HK-2 (cell line): ENCODE results near the gene CYTH4.
A peak's percentile ranks its signal among the peaks of the same experiment; 100 is the strongest.
"Not testable (repeated sequence)": the region's sequence is repeated elsewhere in the genome, so short reads cannot be mapped to it uniquely, and the experiment has no call there.

Experiments
- DNase-seq: peaks from one replicate; pipeline ENCODE4 v3.0.0-alpha.2; 2018; ENCODE audit not compliant: unreplicated experiment

The CYTH4 gene

DNA sequence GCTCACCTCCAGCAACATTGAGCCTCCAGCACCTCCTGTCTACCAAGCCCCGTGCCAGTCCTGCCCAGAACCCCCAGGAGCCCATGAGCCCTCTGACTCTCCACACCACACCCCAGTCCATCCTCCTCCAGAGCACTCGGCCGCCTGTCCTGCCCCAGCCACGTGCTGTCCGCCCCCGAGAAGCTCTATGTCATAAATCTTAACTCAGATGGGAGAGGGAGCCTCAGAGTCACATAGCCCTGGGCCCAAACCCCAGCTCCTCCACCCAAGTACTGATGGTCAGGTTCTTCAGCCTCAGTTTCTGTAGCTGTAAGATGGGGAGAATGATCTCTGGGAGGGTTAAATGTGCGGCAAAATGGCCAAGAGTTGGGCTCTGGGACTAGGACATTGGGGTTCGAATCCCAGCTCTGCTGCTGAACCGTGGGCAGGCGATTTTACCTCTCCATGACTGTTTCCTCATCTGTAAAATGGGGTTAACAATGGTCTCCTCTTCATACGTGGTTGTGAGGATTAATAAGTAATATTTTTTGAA, 27.8 kb downstream of the CYTH4 start:
- DNase-seq, result no peak

DNA sequence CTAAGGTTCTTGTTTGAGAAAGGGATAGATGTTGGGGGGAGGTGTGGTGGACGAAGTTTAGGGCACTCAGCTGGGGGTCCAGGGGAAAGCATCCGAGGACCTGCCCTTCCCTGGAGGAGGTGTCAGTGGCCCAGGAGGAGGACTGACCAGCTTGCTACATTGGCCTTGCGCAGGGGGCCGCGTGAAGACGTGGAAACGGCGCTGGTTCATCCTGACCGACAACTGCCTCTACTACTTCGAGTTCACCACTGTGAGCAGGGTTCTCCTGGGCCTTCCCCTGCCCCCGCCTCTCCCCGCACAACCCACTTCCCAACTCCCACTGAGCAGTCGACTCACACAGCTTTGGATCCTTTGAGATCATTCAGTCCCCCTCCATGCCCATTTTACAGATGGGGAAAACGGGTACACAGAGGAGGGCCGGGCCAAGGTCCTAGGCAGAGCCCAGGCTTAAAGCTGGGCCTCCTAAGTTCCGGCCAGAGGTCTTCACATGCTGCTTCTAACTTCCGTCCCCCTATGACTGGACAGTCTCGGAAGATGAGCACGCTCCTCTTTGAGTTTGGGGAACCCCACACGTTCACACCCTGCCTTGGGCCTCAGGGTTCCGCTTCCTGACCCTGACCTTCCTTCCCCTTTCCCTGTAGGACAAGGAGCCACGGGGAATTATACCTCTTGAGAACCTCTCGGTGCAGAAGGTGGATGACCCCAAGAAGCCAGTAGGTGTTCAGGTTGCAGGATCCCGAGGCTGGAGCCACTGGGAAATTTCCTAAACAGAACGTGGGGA, 28.7 kb downstream of the CYTH4 start:
- DNase-seq, result no peak

DNA sequence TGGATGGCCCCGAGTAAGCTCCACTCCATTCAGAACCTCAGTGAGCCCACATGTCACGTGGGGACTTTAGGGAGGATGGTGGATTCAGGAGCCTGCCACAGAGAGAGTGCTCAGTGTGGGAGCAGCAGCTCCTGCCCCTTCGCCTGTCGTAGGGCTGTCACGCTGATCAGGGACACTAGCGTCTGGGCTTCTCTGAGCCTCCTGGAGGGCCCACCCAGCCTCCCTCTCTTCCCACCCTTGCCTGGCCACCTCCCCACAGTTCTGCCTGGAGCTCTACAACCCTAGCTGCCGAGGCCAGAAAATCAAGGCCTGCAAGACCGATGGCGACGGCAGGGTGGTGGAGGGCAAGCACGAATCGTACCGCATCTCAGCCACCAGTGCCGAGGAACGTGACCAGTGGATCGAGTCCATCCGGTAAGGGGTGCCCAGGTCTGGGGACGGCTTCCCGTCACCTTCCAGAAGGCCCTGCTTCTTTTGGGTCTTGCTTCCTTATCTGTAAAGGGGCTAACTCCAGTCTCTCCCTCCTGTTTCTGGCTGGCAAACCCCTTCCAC, 29.5 kb downstream of the CYTH4 start:
- no peak for DNase-seq

DNA sequence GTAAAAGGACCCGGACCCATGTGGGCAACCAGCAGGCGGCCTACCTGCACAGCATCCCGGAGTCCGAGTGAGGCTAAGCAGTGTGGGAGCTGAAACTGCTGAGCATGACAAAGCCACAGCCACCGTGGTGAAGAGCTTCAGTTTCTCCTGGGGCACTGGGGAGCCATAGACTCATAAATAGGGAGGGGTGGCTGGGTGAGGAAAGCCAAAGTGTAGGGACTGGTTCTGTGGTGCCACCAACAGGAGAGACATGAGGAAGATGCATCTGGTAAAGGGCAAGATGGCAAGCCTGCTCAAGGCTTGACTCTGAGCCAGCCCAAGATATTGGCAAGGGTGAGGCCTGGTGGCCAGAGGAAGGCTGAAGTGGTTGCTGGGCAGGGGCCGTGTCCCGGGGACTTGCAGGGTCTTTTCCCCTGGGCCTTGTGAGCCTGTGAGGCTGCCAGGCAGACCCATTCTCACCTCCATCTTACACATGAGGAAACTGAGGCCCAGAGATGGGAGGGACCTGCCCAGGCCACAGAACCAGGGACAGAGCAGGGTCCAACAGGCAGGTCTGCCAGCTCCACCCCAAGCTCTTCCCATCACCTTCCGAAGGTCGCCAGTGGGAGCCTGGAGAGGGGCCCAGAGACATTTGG, 30.4 kb downstream of the CYTH4 start:
- DNase-seq, result no peak

DNA sequence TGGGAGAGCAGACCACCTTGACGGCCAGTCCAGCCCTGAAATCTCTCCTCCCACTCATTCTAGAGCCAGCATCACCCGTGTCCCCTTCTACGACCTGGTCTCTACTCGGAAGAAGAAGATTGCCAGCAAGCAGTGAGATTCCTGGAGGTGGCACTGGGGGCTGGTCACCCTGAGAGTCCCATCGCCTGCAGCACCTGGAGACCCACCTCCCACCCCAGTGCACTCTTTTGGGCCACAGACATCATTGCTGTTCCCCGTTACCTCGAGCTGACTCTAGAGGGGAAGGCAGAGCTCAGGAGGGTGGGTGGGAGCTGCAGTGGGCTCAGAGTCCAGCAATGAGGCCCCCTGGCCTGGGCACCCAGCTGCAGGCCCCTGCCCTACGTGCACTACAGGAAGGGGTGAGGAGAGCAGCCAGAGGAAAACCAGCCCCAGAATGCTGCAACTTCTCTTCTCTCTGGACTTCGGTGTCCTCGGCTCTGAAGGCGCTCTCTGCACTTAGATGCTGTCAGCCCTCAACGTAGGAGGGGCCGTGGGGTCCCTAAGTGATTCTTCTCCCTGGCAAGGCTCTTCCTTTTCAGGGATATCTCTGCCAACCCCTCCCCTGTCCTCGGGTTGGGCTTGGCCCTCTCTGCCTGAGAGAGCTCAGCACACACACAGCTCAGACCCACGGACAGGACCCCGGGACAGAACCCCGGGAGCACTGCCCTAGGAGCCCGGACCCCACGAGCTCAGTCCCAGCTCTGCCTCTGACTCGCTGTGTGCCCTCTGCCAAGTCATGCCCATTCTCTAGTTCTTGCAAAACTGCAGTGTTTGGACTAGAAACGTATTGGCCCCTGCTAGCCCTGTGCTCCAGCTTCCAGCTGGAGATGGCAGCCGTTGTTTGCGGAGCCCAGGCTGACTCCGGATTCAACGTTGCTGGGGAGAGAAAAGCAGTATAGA, 31.3 kb downstream of the CYTH4 start:
- DNase-seq, result no peak

DNA sequence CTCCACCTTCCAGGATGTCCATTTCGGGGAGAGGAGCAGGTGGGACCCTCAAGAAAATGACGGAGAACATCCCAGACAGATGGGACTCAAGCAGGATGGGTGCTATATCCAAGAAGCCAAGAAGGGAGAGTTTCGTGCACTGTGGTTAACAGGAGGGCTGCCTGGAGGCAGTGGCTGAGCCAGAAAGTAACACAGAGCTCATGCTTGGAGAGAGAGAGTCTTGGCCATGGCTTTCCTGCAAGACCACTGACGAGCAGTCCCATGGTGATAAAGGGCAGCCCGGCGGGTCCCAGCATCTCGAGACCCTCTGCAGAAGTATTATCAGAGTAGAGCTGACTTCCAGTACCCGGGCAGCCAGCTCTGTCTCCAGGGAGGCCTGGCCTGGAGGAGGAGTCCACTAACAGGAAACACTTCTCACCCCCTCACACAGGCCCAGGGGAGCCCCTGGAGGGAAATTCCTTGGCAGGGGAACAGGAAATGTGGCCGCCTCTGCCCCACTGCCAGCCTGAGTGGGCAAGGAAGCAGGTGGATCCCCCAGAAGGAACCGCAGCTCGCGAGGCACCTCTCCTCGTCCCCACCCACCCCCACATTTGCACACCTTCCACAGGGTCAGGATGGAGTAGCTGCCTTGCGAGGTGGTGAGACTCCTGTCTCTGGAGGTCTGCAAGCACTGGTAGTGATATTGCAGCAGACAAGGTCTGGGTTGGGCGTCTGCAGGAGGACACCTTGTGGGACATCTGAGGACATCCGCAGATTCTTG, 32.2 kb downstream of the CYTH4 start:
- no peak for DNase-seq

DNA sequence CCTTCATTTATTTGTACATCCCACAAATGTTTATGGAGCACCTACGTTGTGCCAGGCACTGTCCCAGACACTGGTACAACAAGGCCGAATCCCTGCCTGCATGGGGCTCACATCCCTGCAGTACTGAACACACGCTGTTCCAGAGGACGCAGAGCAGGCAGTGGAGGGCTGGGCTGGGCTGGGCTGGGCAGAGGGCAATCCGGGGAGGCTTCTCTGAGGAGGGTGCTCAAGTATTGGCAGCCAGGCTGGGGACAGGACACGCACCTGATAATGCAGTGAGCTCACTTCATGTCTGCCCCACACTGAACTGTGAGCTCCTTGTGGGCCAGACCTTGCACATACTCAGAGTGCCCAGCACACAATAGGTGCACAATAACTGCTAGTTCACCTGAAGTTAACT, 34.1 kb downstream of the CYTH4 start:
- no peak for DNase-seq

DNA sequence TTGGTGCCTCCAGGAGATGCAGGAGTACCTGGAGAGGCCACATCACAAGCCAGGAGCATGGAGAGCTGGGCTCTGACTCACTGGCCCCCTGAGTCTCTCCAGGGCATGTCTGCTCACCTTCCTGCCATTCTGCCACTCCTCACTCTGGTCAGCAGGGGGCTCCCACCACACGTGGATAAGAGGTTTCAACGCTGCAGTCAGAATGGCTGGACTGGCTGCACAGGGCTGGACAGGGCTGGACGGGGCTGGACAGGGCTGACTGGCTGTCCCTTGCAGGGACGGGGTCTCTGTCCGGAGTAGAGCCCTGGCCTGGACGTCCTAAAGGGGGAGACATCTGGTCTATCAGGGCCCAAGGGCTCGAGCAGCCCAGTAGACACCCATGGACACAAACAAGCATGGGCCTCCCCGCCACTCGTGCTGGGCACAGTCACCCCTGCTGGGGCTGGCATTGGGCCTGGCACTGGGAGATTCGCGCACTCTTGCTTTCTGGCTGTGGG, 34.6 kb downstream of the CYTH4 start:
- peak; percentile 88 for DNase-seq

DNA sequence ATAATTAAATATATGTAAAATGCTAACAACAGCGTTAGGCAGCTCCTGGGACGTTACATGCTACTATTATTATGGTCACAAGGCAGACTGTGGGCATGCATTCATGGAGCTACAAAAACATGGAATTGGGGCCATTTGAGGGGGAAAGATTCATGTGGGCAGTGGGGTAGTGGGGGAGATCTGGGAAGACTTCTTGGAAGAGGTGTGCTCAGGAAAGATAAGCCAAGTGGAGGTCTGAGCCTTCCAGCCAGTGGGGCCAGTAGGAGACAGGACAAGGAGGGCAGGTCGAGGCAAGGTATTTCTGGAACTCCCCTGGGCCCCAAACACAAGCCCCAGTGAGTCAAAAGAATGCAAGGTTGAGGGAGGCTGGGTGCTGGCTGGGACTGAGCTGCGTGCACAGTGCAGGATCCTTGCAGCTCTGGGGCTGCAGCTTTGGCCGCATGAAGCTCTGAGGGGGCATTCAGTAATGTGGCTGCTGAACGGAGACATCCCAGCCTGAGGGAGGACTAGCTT, 35.4 kb downstream of the CYTH4 start:
- no peak for DNase-seq

DNA sequence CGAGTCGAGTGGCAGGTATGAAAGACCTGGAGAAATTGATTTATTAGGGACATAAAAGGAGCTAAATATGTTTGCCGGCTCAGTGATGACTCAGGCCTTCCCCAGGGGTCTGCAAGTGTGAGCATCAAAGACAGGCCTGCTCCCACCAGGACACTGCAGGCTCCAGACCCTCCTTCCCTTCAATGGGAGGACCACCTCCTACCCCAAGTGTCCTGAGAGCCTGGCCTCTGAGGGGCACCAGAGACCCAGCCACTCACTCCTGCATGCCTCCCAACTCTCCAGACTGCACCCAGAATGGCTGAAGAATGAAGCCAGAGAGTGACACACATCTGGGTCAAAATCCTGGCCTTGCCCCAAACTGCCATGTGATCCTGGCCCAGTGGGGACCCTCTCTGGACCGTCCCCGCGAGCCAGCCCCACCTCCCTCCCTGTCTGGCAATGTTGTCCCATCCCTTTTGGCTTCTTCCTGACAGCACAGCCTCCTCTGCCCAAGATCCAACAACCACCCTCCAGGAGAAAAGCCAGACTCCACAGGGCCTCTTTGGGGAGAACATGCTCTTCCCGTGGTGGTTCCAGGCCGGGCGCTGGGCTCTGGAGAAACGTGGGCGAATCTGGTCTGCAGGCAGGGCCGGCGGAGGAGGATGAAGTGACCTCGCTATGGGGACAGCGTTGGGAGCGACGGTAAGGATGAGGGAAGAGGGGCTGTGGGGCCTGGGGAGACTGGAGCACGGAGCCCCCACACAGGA, 36.2 kb downstream of the CYTH4 start:
- no peak for DNase-seq

DNA sequence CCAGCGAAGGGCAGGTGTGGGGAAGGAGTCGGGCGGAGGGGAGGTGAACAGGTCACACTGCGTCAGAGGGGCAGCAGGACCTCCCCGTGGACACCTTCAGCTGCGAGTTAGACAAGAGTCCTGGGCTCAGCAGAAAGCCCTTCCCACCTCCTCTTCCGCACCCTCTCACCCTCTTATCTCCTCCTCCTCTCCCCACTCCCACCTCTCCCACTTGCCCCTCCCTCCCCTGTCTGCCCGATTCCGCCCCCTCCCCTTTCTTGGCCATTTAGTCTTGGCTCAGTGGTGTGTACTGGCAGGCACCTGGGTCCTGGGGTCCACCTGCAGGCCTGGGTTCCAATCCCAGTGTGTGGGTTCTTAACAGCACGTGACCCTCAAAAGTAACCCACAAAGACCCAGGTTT, 37.2 kb downstream of the CYTH4 start:
- DNase-seq, result no peak

DNA sequence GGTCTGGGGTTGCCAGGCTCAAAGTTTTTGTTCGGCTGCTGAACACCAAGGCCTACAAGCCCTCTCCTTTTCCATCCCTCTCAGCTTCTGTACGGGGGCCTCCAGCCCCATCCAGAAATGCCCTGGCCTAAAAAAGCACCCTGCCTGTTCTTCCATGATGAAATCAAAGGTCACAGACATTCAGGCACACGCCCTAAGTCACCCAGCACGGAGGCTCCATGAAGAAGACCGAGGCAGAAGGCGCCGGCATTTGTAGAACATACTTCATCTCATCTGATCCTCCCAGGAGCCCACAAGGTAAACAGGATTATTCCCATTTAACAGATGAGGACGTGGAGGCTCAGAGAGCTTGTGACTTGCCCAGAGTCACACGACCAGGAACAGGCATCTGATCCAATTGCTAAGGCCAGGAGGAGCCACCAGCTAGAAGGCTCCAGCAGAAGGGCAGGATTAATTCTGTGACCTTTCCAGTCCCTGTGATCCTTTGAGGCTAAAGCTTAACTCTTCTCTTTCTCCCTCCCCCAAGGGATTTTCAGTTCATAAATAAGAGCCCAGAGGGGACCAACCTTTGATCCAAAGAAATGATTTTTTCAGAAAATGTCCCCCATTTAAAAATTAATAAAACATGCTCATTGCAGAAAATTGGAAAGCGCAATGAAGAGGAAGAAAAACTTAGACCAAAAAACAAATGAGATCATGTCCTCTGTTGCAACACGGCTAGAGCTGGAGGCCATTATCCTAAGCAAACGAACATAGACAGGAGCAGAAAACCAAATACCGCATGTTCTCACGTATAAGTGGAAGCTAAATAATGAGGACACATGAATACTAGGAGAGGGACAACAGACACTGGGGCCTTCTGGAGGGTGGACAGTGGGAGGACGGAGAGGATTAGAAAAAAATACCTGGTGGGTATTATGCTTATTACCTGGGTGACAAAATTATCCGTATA, 38.7 kb downstream of the CYTH4 start:
- no peak for DNase-seq

DNA sequence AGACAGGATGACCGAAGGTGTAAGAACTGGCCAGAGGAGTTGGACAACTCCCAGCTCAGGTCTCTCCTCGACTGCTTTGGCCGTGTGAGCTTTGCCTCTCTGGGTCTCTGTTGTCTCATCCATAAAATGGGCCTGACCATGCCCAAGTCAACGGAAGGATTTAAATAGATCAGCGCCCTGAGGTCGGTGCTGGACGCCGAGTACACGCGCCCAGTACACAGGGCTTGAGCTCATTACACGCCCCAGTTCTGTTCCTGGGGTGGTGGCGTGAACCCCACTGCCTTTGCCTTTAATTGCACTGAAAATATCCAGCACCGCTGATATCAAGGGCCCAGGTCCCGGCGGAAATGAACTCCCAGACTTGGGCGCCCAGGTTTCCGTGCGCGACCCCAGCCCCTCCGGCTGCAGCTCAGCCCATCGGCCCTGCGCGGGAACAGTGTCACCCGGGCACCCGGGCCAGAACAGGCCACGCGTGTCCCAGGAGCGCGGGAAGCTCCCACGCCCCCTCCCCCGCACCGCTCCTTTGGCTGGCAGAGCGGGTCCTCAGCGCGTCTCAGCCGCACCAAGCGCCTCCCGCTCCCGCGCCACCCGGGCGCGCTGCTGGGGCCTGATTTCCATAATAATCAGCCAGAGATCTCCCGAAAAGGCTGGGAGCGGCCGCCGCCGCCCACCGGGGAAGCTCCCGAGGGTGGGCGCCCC, 42.2 kb downstream of the CYTH4 start:
- DNase-seq, result no peak

DNA sequence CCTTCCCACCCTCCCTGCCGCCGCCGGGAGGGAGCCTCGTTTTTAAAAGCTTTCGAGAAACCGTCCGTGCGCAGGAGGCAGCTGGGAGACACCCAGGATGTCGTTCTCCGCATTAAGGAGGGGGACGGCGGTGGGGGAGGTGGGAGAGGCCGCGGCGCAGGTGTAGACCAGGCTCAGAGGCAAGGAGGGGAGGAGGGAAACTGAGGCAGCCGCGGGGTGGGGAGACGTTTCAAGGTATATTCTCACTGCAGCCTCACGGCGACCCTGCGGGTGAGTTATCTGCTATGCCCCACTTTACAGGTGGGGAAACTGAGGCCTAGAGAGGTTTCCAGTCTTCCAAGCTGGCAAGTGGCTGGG, 42.7 kb downstream of the CYTH4 start:
- DNase-seq, result no peak

DNA sequence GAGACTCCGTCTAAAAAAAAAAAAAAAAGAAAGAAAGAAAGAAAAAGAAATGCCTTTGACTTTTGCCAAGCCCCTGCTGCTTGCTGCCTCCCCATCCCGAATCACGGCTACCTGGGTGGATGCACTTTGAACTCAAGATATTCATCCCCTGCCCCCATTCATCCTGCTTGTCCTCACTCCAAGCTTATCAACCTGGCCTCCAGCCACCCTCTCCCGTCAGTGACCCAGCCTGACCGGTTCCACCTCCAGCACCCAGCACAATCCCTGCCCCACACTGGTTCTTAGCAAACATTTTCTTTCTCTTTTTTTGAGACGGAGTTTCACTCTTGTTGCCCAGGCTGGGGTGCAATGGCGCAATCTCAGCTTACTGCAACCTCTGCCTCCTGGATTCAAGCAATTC, 44.4 kb downstream of the CYTH4 start:
- no peak for DNase-seq

DNA sequence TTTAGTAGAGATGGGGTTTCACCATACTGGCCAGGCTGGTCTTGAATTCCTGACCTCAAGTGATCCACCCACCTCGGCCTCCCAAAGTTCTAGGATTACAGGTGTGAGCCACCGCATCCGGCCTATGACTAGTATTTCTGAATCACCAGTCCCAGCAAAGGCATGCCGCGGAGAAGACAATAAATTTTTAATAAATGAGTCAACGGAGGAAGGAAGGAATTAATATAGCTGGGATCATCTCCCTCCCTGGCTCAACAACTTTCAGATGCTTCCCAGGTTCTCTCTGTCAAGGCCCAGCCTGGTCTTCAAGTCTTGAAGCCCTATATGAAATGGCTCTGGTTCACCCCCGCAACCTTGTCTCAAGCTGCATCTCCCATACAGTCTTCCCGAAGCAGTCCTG, 45.7 kb downstream of the CYTH4 start:
- DNase-seq, result peak; percentile 67

DNA sequence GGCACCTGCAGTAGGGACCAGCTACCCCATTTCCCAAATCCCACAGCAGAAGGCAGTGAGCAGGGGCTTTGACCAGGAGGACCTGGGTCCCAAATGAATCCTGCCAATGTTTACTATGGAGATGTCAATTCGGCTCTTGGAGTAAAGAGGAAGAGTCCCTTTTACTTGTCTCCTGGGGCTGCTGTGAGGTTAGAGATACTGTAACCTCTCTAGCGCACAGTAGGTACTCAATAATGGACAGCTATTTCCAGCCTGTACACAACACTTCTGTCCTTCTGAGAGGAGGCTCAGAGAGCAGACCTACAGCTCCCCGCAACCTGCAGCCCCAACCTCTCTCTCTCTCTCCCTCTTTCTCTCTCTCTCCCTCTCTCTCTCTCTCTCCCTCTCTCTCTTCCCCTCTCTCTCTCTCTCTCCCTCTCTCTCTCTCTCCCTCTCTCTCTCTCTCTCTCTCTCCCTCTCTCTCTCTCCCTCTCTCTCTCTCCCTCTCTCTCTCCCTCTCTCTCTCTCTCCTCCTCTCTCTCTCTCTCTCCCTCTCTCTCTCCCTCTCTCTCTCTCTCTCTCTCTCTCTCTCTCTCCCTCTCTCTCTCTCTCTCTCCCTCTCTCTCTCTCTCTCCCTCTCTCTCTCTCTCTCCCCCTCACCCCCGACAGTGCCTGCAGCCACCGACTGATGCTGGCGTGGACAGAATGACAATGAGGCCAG, 46.4 kb downstream of the CYTH4 start:
- DNase-seq, result not testable (repeated sequence)
